ENCODE results near the gene SEC24A.
"Not testable (repeated sequence)": the region's sequence is repeated elsewhere in the genome, so short reads cannot be mapped to it uniquely, and the experiment has no call there.

Gene SEC24A

DNA sequence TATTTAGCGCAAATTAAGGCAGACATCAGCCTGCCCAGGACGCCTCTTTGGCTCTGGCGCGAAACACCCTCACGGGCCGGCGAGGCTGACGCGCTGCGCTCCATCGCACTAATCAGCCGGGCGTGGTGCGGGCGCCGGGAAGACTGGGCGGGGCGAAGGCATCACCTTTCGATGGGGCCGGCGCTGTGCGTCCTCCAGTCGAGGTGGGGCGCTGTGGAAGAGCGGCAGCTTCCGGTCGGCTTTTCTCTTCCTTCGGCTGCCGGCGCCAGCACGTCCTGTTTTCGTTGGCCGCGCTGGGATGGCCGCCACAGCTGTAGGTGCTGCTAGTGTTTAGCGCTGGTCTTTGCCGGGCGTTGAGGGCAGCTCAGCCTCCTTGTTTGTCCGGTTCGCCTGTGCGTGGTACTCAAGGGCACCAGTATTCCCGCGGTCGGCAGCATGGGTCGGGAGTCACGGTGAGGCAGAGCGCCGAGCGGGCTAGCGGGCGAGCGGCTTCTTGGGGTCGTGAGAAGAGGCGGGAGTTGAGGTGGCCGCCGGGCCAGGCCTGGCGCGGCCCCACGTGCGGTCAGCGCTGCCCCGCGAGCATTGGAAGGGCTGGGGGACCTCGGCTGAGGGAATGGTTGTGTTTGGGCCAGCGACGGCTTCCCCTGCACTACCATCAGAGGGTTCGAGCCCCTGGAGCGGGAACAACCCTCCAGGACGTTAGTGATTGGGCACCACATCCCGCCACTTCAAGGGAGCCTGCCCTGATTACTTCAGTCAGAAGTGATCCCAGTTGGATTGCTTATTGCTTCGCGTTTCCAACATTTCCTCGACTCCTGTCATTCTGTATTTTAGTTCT, 110.1 kb downstream of the SEC24A start, which contains the start of gene DDX46:
TSS of gene DDX46 (plus strand) at position 276 of the 838 bp plus-strand sequence. CDS start at position 436, 160 bp downstream.
- peak; percentile 97 for DNase-seq

DNA sequence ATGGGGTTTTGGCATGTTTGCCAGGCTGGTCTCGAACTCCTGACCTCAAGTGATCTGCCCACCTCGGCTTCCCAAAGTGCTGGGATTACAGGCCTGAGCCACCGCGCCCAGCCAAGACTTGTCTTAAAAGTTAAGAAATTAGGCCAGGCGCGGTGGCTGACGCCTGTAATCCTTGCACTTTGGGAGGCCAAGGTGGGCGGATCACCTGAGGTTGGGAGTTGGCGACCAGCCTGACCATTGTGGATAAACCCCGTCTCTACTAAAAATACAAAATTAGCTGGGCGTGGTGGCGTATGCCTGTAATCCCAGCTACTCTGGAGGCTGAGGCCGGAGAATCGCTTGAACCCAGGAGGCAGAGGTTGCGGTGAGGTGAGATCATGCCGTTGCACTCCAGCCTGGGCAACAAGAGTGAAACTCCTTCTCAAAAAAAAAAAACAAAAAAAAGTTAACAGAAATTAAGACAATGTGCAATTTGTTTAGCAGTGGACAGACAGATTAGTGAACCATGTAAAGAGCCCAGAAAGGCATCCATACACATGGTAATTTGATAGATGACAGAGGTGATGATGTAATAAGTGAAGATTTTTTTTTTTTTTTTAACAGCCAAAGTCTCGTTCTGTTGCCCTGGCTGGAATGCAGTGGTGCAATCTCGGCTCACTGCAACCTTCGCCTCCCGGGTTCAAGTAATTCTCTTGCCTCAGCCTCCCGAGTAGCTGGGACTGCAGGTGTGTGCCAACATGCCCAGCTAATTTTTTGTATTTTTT, 119.1 kb downstream of the SEC24A start:
- not testable (repeated sequence) for DNase-seq

DNA sequence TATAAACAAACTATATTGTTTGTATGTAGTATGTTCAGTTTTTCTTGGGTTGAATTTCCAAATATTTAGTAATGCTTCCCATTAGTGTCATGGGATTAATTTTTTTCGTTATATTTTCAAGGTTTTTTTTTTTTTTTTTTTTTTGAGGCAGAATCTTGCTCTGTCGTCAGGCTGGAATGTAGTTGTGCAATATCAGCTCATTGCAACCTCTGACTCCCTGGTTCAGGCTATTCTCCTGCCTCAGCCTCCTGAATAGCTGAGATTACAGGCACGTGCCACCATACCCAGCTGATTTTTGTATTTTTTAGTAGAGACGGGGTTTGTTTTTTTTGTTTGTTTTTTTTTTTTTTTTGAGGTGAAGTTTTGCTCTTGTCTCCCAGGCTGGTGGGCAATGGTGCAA, 120.6 kb downstream of the SEC24A start:
- no peak for DNase-seq

DNA sequence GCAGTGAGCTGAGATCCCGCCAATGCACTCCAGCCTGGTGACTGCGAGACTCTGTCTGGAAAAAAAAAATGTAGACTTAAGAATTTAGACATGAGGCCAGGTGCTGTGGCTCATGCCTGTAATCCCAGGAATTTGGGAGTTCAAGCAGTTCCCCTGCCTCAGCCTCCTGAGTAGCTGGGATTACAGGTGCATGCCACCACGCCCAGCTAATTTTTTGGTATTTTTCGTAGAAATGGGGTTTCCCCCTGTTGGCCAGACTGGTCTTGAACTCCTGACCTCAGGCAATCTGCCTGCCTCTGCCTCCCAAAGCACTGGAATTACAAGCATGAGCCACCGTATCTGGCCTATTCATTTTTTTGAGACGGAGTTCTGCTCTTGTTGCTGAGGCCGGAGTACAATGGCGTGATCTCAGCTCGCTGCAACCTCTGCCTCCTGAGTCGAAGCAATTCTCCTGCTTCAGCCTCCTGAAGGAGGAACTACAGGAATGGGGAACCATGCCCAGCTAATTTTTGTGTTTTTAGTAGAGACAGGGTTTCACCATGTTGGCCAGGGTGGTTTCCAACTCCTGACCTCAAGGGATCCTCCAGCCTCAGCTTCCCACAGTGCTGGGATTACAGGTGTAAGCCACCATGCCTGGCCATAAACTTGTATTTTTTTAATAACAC, 124.0 kb downstream of the SEC24A start:
- no peak for DNase-seq

DNA sequence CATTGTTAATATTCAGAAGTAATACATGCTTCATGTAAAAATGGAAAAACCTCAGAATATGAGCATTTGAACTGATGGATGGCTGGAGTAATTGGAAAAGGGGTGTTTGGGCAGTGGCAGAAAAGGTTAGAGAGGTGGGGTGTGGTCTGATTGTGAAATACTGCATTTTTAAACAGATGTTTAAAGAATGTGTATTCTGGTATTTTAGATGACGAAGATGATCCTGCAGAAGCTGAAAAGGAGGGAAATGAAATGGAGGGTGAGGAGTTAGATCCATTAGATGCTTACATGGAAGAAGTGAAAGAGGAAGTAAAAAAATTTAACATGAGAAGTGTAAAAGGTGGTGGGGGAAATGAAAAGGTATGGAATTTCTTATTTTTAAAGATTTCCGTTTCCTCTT, 128.8 kb downstream of the SEC24A start:
- no peak for DNase-seq

All from stimulated activated CD8-positive, alpha-beta memory T cell treated with anti-CD3 and anti-CD28 coated beads, Interleukin-4, amount 100 ng/mL, for 48 hours (primary cell).